D341Med (cell line): Measurements from ENCODE around the gene MYH14.
"Not testable (repeated sequence)": the region's sequence is repeated elsewhere in the genome, so short reads cannot be mapped to it uniquely, and the experiment has no call there.

Experiments
- DNase-seq: peaks from one replicate; pipeline ENCODE4 v3.0.0; 2012; ENCODE audit warnings: low spot score

Gene MYH14

DNA sequence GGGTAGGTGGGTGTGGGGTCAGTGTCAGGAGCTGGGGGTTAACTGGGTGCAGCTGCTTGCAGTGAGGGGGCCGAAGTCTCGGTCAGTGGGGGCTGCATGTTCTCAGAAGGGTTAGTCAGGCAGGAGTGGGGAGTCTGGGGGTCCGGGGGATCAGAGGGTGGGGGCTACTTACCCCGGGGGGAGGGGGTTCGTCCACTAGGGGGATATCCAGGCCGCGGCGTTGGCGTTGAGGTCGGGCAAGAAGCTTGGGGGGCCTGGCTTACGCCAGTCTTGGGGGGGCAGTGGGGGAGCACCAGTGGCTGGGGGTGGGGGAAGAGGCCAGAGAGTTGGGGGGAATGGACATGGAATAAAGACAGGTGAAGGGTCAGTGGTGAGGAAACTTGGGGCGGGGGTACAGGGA lies 116.6 kb downstream of the MYH14 start:
- DNase-seq, result no peak

DNA sequence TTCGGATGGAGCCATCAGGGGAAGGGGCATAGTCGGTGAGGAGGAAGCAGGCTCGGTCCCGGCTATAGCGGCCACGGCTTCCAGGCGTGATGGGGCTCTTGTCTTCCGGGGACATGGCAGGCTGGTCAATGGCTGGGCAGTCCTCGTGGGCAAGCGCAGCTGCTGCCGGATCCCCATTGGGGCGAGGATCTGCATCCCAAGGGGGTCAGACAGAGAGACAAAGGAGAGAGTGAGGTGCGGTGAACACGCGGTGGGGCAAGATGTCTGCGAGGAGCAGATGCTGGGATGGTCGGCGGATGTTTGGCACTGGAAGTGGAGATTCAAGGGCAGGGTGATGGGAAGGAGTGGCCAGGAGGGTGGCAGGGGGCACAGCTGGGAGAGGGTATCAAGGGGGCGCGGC lies 117.2 kb downstream of the MYH14 start:
- DNase-seq, result no peak

DNA sequence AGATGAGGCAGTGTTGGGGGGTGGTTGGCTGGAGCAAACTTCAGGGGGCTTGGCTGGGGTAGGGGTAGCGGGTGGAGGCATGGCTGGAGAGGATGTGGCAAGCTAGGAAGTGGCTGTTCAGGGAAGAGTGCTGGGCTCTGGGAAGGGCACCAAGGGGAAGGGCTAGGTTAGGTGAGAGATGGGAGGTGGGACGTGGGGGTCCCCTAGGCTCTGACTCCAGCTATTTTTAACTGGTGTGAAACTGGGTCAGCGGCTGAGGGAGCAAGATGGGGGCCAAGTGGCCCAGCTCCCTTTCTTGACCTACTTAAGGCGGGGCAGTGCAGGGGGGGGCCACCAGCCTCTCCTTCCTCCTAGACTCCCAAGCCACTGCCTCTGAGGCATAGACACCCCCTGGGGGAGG lies 118.4 kb downstream of the MYH14 start:
- no peak for DNase-seq

DNA sequence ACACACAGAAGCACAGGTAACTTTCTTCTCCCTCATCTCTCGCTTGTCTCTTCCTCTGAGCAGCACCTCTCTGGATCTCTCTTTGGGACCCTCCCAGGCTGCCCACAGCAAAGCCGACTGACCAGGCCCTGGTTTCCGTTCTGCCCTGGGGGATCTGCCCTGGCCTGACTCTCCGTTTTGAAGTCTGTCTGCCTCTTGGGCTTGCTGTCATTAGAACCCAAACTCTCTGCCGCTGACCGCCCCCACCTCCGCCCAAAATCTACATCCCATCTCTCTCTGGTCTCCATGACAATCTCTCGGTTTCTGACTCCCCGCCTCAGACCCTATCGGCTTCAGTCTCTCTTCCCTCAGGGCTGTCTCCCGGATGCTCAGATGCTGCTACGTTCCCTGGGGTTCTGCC lies 118.8 kb downstream of the MYH14 start:
- DNase-seq, result no peak

DNA sequence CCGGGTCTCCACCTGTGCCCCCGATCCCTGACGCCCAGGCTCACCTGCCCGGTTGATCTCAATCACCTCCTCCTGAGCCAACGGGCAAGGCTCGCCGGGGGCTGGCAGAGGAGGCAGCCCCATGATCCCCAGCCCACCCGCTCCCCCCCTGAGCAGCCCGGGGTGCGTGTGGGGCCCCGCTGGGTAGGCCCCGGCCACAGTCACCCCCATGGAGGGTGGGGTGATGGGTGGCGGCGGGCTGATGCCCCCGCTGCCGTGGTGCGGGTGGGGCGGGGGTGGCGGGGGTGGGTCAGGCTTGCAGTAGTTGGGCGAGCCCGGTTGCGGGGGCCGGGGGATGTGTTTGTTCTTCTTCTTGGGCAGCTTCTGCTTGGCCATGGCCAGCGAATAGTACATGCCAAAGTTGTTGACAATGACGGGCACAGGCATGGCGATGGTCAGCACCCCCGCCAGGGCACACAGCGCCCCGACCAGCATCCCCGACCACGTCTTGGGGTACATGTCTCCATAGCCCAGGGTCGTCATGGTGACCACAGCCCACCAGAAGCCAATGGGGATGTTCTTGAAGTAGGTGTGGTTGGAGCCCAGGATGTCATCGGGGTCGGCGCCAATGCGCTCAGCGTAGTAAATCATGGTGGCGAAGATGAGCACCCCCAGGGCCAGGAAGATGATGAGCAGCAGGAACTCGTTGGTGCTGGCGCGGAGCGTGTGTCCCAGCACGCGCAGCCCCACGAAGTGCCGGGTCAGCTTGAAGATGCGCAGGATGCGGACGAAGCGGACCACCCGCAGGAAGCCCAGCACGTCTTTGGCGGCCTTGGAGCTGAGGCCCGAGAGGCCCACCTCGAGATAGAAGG lies 119.7 kb downstream of the MYH14 start:
- no peak for DNase-seq

DNA sequence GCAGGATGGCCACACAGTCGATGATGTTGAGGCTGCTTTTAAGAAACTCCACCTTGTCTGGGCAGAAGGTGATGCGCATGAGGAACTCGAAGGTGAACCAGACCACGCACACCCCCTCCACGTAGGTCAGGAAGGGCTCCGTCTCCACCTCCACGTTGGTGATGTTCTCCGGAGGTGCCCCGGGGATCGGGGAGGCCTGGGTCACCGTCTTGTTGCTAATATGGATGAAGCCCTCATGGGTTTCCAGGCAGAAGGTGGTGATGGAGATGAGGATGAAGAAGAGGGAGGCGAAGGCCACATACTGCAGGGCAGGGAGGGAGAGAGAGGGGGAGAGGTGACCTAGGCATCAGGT lies 120.3 kb downstream of the MYH14 start:
- no peak for DNase-seq

DNA sequence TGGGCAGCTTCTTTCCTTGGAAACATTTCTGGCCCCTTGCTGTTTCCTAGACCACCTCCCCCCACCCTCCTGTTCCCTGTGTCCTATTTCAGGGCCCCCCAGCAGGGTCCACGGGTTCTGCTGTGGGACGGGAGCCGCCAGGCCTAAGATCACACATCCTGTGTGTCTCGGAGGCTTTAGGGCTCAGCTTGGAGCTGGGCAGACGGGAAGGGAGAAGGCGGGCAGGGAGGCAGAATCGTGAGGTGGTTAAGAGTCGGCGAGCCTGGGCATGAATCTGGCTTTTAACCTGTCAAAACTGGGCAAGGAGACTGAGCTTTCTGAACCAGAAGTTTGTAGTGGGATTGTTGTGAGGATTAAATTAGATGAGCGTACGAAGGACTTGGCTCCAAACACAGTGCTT lies 120.9 kb downstream of the MYH14 start:
- DNase-seq, result no peak

DNA sequence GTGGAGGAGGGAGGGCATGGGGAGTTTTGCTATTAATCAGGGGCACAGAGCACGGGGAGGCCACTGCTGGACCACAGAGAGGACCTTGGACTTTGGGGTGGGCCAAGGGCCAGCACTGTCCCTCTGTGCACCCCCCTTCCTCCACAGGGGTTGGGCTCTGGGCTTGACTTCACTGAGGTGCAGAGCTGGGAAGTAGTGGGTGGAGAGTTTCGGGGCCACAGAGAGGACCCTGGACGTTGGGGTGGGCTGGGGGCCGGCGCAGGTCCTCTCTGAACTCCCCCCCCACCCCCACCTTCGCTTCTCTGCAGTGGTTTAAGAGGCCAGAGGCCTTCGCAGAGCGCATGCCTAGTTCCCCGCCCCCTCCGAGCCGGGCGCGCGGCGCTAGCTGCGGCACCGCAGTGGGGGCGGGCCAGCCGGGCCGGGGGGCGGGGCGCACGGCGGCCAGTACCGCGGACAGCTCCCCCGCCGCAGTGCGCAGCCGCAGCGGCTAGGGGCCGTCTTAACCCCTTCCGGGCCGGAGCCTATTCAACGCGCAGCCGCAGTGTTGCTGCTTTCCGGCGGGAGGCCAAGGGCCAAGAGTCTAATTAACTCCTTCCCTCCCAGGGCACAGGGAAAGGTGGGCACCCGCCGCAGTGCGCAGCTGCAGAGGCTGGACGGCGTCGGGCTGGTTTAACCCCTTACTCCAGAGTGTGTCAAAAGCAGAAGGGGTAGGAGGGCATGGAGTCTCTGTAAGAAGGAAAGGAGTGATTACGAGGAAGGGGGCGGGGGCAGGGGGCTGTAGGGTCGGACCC lies 122.1 kb downstream of the MYH14 start:
- peak; percentile 100 for DNase-seq

DNA sequence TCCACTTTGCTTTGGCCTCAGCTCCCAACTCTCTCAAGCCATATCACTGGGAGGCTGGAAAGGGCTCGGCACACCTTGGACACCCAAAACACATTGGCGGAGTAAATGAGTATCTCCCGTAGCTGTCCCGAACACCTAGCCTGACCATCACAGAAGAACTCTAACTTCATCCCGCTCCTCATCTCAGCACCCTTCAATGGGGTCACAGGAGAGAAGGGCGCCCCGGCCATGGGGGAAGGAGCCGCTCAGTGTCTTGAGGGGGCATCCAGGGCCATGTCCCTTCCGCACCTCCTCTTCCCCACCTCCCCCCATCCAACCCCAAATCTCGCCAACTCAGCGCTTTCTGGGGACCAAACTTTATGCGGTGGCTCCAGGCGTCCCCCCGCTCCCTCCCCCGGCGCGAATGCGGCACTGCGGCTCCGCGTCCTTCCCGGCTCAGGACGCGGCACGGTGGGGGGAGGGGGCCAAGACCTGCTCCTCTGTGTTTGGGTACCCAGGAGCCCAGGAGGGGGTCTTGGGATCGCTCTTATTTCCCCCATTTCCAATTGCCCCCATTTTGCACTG lies 122.8 kb downstream of the MYH14 start:
- no peak for DNase-seq

DNA sequence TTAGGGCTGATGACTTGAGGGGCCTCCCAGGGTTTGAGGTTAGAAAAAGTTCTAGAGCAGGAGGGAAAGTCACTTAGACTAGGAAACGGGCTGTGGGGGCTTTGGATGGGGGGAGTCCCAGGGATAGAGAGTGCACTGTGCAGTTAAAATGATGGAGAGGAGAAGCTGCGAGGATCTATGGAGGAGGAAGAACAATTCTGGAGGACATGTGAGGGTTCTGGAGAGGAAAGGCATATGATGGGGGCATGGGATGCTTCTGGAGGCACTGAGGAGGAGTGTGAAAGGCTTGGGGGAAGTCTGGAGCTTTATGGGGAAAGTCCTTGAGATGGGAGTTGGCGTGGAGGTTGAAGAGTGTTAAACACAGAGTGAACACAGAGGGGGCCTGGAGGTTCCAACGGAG lies 123.6 kb downstream of the MYH14 start:
- no peak for DNase-seq

DNA sequence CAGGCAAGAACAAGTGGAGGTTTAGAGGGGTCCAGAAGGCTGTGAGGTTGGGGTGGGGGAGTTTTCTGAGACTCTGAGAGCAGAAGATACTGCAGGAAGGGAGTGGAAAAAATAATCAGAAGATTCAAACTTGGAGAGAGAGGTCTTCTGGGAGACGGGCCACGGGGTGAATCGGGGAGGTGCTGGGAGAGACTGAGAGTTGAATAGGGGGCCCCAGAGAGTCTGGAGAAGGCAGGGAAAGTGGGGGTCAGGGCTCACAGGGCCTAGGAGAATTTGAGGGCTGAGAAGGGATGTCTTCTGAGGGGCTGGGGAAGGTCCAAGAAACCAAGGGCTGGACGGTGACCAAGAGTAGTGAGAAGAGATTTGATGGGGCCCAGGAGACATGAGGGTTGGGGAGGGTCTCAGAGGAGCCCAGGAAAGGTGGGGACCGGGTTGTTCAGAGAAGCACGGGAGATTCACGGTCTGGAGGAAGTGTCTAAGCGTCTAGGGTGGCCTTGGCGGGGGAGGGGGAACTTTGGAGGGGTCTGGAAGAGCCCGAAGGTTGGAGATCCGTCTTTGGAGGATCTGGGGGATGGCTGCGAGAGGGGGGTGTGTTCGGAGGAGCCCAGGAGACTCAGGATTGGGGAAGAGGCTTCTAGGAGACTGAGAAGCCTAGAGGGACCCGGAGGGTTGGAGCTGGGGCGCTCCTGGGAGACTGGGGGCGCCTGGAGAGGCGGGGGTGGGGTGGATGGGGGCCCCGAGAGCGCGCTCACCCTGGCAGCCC lies 124.2 kb downstream of the MYH14 start:
- DNase-seq, result no peak

DNA sequence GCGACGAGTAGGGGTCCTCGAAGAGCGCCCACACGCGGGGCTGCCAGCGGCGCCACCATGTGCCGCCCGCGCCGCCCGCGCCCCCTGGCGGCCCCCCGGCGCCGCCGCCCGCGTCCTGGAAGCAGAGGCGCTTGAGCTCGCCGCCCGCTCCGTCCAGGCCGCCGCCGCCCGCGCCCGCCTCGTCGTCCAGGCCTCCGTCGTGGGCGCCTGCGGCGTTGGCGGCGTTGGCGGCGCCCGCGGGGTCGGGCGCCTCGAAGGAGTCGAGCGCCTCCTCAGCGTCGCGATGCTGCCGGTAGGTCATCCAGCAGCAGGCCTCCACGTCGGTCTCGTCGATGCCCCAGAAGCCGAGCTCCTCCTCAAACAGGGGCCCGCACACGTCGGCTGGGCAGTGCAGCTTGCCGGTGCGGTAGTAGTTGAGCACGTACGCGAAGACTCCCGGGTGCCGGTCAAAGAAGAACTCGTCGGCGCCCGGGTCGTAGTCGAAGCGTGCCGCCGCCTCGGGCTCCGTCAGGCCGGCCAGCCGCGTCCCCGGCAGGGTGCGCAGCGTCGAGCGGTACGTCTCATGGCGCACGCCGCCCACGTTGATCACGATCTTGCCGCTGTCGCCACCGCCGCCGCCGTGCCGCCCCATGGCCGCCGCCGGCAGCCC lies 124.9 kb downstream of the MYH14 start:
- peak; percentile 71 for DNase-seq

DNA sequence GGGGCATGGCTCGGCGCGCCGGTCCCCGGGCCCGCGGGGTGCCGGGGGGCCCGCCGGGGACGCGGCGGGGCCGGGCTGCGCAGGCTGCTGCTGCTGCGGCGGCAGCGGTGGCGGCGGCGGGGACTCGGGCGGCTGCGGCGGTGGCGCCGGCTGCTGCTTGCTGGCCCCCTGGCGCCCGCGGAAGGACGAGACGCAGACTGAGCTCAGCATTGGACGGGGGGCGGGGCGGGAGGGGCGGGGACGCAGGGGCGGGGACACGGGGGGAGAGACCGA lies 125.4 kb downstream of the MYH14 start:
- no peak for DNase-seq

DNA sequence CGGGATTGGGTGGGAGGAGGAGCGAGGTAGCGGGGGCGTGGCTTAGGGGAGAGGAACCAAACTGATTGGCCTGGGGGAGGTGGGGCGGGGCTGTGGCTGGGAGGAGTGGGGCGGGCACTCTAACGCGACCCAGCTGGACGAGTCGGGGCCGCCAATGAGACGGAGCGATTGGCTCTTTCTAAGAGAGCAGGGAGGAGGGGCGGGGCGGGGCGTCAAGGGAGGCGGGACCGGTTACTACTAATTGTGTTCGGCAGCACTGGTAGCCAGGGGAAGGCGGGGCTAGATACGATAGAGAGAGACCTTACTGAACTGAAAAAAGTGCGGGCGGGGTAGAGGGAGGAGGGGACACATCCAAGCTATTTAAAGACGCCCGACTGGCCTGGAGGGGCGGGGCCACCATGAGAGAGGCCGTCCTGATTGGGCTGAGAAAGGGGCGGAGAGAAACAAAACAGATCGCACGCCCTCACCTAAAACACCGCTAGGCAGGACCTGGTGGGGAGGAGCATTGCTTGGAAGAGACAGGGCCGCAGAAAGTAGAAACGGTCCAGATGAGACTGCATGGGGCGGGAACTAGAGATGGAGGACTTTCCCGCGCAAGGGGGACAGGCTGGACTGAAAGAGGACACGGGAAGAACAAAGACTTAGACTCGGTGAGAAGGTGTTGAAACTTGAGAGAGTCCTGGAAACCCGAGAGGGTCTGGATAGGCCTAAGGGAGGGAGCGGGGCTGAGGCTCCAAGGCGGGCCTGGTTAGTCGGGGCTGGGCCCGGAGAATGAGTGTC lies 125.9 kb downstream of the MYH14 start, which contains the start of gene KCNC3:
Gene KCNC3 (minus strand): TSS at position 232 of the 780 bp plus-strand sequence. CDS start 295 bp downstream, outside the sequence.
- peak; percentile 93 for DNase-seq

DNA sequence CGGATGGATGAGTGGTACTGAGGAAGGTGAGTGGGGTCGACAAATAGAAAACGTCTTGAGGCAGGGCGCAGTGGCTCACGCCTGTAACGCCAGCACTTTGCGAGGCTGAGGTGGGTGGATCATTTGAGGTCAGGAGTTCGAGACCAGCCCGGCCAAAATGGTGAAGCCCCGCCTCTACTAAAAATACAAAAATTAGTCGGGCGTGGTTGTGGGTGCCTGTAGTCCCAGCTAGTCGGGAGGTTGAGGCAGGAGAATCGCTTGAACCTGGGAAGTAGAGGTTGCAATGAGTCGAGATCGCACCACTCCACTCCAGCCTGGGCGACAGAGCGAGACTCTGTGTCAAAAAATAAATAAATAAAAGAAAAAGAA lies 126.5 kb downstream of the MYH14 start:
- DNase-seq, result not testable (repeated sequence)

DNA sequence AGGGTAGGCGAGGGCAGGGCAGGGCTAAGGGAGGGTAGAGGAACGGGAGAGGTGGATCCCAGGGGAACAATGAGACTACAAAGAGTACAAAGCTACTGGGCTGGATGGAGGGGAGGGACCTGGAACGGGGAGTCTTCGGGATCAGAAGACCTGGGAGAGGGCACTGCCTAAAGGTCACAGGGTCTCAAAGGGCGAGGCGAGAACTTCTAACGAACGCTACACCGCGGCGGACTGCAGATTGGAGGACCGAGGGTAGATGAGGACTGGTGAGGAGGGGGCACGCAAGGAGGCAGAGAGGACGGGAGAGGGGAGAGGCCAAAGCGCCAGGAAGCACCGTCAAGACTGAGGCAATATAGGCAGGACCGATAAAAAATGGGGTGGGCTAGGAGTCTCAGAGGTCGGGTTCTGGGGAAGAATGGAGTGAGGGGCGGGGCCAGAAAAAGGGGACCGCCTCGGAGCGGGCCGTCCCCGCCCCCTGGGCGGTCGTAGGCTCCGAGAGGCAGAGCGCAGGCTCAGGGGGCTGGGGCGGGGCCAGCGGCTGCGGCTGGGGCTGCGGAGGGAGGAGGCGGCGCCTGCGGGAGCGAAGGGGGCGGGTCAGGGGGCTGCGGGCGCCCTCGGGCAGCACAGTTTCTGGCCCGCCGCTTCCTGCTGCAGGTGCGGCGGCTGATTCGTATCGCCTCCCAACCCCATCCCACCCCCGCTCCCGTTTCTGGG lies 127.1 kb downstream of the MYH14 start:
- peak; percentile 97 for DNase-seq

DNA sequence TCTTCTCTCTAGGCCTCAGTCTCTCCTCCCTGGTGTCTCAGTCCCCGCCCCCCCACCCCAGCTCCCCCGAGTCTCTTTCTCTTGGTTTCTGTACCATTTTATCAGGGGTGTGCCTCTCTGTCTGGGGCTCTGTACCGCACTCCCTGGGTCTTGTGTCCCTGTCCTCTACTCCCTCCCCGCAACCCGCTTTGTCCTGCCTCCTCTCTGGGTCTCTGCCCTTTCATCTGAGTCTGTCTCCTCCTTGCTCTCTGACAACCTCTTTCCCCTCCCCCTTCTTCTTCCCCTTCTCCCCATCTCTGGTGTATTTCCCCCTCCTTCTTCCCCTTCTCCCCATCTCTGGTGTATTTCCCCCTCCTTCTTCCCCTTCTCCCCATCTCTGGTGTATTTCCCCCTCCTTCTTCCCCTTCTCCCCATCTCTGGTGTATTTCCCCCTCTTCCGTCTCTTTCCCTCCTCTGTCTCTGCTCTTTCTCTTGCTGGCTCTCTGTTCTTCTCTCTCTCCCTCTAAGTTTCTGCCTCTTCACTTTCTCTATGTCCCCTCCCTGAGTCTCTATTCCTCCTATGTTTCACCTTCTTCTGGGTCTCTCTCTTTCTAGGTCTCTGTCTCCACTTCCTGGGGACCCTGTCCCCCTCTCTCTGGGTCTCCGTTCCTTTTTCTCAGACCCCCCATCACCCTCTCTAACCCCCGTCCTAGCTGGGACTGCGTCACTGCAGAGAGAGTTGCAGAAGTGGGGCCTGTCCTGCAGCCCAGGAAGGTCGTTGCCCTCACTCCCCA lies 128.0 kb downstream of the MYH14 start:
- DNase-seq, result no peak

DNA sequence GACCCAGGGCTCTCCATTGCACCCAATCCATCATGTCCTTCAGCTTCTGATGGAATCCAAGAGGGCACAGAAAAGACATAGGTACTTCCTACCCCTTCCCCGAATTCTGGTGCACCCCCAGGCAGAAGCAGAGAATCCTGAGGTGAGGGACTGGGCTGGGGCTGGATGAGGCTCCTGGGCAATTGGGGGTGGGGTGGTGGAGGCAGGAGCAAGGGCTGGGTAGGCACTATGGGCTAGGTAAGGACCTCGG lies 128.5 kb downstream of the MYH14 start:
- DNase-seq, result no peak

DNA sequence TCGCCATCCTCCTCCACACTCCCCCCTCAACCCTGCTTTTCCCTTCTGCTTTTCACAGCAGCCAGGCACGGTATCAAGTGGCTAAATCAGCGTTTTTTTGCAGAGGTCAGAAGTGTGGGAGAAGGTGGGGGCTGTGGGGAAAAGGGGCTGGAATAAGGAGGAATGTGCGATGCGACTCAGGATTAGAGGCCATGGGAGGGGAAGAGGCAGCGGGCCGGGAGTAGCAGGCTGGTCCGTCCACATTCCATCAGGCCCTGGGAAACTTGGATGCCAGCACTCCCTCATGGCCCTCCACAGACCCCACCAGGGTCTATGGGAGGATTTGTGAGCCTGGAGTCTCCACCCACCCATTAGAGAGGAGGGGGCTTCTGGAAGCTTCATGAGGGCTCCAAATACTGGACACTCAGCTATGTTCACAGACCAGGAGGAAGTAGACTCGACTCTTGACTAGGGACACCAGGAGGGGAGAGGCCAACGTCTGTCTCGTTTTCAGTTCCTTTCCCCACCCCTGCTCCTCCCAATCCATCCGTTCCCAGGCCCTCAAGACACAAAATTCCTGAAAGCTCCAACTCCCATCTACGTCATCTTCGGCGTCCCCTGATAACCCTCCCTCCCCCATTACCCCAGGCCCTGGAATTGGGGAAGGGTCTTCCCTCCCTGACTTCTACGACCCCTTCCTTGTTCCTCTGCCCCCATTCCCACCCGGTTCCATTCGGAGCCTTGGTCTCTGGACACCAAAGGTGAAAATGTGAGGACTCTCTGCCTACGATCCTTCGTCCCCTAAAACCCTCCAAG lies 129.0 kb downstream of the MYH14 start:
- DNase-seq, result no peak
